ENCODE results near the gene PCDHGB5. TPM values are rescaled to one million over a fixed set of nuclear protein-coding genes. Genes with fewer than 3 reads are reported as not detected.
"Not testable (repeated sequence)": the region's sequence is repeated elsewhere in the genome, so short reads cannot be mapped to it uniquely, and the experiment has no call there.

PCDHGB5 gene
- total RNA-seq, 1 donor from 2014 or later, result 9.3 TPM

DNA sequence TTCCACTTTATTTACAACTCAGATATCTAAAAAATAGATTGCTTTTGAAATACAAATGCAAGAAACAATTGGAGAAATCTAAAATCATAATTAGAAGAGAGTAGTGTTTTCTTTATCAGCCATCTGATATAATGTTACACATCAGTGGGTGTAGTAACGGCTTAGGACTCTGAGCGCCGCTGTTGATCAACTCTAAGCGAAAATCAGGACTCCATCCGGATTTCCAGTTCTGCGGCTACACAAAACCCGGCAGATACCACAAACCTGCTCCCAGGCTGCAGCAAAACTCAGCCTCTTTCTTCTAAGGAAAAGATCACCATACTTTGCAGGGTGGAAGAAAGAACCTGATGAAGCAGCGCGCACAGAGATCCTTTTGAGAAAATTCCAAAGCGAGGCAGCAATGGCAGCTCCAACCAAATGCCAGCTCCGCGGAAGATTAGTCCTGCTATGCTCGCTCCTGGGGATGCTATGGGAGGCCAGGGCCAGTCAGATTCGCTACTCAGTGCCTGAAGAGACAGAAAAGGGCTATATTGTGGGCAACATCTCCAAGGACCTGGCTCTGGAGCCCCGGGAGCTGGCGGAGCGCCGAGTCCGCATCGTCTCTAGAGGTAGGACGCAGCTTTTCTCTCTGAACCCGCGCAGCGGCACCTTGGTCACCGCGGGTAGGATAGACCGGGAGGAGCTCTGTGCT, 5.0 kb downstream of the PCDHGB5 start, which contains the start of gene PCDHGA9:
TSS of gene PCDHGA9 (plus strand) at position 226 of the 691 bp plus-strand sequence. CDS start at position 401, 175 bp downstream.
- no peak within 1 kb of the TSS for H3K27ac Mint-ChIP-seq (ENCODE audit: unreplicated experiment)
- DNase-seq, result no peak
- peaks cover 4% of the 10 kb centered on the region for H3K27me3 Mint-ChIP-seq (ENCODE audit: unreplicated experiment)
- peaks cover 58% of the 10 kb centered on the region for H3K36me3 Mint-ChIP-seq (ENCODE audit: unreplicated experiment)
- no peak within 1 kb of the TSS for H3K4me3 Mint-ChIP-seq (ENCODE audit: unreplicated experiment)
- H3K9me3 Mint-ChIP-seq (ENCODE audit: unreplicated experiment), result peaks cover 27% of the 10 kb centered on the region
- H3K4me1 Mint-ChIP-seq (ENCODE audit: low read depth, unreplicated experiment), result peaks cover 3% of the 10 kb centered on the region
- TF ChIP-seq, protein P1, sequence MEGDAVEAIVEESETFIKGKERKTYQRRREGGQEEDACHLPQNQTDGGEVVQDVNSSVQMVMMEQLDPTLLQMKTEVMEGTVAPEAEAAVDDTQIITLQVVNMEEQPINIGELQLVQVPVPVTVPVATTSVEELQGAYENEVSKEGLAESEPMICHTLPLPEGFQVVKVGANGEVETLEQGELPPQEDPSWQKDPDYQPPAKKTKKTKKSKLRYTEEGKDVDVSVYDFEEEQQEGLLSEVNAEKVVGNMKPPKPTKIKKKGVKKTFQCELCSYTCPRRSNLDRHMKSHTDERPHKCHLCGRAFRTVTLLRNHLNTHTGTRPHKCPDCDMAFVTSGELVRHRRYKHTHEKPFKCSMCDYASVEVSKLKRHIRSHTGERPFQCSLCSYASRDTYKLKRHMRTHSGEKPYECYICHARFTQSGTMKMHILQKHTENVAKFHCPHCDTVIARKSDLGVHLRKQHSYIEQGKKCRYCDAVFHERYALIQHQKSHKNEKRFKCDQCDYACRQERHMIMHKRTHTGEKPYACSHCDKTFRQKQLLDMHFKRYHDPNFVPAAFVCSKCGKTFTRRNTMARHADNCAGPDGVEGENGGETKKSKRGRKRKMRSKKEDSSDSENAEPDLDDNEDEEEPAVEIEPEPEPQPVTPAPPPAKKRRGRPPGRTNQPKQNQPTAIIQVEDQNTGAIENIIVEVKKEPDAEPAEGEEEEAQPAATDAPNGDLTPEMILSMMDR (IDR thresholded peaks at IDR 0.05; ENCODE audit: partially characterized antibody, unreplicated experiment), result no peak

DNA sequence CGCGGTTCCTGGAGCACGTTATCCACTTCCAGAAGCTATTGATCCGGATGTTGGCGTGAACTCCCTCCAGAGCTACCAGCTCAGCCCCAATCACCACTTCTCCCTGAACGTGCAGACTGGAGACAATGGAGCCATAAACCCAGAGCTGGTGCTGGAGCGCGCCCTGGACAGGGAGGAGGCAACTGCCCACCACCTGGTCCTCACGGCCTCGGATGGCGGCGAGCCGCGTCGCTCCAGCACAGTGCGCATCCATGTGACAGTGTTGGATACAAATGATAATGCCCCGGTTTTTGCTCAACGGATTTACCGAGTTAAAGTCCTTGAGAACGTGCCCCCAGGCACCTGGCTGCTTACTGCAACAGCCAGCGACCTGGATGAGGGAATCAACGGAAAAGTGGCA, 5.6 kb downstream of the PCDHGB5 start:
- no peak for DNase-seq
- Mint-ChIP-seq H3K4me3 (ENCODE audit: unreplicated experiment) (no peak overlapping the region), H3K4me1 (ENCODE audit: low read depth, unreplicated experiment) (peaks cover 3% of the 10 kb centered on the region), H3K9me3 (ENCODE audit: unreplicated experiment) (peaks cover 31% of the 10 kb centered on the region), H3K27ac (ENCODE audit: unreplicated experiment) (no peak overlapping the region), H3K27me3 (ENCODE audit: unreplicated experiment) (peaks cover 6% of the 10 kb centered on the region), H3K36me3 (ENCODE audit: unreplicated experiment) (peaks cover 64% of the 10 kb centered on the region)
- TF ChIP-seq, protein P1 (IDR thresholded peaks at IDR 0.05; ENCODE audit: partially characterized antibody, unreplicated experiment), result no peak

DNA sequence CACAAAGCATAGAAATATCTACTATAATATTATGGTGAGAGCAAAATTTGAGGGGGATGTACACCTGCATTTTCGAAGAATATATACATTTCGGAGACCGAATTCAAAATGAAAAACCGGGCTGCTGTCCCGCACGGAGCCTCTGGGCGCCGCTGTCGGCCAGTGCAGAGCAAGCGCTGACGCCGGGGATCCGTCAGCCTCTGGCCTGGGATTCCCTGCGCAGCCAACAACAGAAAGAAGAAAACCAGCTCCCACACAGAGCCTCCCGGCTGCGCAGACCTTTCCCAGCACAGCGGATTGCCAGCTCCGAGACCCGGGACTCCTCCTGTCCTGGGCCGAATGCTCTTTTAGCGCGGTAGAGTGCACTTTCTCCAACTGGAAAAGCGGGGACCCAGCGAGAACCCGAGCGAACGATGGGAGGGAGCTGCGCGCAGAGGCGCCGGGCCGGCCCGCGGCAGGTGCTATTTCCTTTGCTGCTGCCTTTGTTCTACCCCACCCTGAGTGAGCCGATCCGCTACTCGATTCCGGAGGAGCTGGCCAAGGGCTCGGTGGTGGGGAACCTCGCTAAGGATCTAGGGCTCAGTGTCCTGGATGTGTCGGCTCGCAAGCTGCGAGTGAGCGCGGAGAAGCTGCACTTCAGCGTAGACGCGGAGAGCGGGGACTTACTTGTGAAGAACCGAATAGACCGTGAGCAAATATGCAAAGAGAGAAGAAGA, 10.2 kb downstream of the PCDHGB5 start, which contains the start of gene PCDHGB6:
TSS of gene PCDHGB6 (plus strand) at position 232 of the 716 bp plus-strand sequence. CDS start at position 414, 182 bp downstream.
- H3K36me3 Mint-ChIP-seq (ENCODE audit: unreplicated experiment), result peaks cover 68% of the 10 kb centered on the region
- DNase-seq, result peak; percentile 82
- peak within 1 kb of the TSS; percentile 95 for H3K27ac Mint-ChIP-seq (ENCODE audit: unreplicated experiment)
- H3K4me3 Mint-ChIP-seq (ENCODE audit: unreplicated experiment), result peak within 1 kb of the TSS; percentile 93
- not testable (repeated sequence) for H3K4me1 Mint-ChIP-seq (ENCODE audit: low read depth, unreplicated experiment)
- TF ChIP-seq, protein P1 (IDR thresholded peaks at IDR 0.05; ENCODE audit: partially characterized antibody, unreplicated experiment), result peak; percentile 71
- H3K27me3 Mint-ChIP-seq (ENCODE audit: unreplicated experiment), result peaks cover 17% of the 10 kb centered on the region
- H3K9me3 Mint-ChIP-seq (ENCODE audit: unreplicated experiment), result peaks cover 45% of the 10 kb centered on the region

DNA sequence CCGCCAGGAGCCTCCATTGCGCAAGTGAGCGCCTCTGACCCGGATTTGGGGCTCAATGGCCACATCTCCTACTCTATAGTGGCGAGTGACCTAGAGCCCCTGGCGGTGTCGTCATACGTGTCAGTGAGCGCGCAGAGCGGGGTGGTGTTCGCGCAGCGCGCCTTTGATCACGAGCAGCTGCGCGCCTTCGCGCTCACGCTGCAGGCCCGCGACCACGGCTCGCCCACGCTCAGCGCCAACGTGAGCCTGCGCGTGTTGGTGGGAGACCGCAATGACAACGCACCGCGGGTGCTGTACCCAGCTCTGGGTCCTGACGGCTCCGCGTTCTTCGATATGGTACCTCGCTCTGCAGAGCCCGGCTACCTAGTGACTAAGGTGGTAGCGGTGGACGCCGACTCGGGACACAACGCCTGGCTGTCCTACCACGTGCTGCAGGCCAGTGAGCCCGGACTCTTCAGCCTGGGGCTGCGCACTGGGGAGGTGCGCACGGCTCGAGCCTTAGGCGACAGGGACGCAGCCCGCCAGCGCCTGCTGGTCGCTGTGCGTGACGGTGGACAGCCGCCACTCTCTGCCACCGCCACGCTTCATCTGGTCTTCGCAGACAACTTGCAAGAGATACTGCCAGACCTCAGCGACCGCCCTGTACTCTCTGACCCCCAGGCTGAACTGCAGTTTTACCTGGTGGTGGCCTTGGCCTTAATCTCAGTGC, 12.0 kb downstream of the PCDHGB5 start:
- Mint-ChIP-seq H3K9me3 (ENCODE audit: unreplicated experiment) (peaks cover 52% of the 10 kb centered on the region), H3K36me3 (ENCODE audit: unreplicated experiment) (peaks cover 71% of the 10 kb centered on the region), H3K27me3 (ENCODE audit: unreplicated experiment) (peaks cover 24% of the 10 kb centered on the region), H3K27ac (ENCODE audit: unreplicated experiment) (peak overlapping the region; percentile 88), H3K4me1 (ENCODE audit: low read depth, unreplicated experiment) (peaks cover 3% of the 10 kb centered on the region), H3K4me3 (ENCODE audit: unreplicated experiment) (no peak overlapping the region)
- TF ChIP-seq, protein P1 (IDR thresholded peaks at IDR 0.05; ENCODE audit: partially characterized antibody, unreplicated experiment), result no peak
- no peak for DNase-seq
